ENCODE data around the gene KIAA1586. TPM values are rescaled to one million over a fixed set of nuclear protein-coding genes. Genes with fewer than 3 reads are reported as not detected.
"Not testable (repeated sequence)": the region's sequence is repeated elsewhere in the genome, so short reads cannot be mapped to it uniquely, and the experiment has no call there.

KIAA1586 gene
- total and polyA plus RNA-seq, 12 donors: 3.7 to 43.1 (median 15.8) TPM

DNA sequence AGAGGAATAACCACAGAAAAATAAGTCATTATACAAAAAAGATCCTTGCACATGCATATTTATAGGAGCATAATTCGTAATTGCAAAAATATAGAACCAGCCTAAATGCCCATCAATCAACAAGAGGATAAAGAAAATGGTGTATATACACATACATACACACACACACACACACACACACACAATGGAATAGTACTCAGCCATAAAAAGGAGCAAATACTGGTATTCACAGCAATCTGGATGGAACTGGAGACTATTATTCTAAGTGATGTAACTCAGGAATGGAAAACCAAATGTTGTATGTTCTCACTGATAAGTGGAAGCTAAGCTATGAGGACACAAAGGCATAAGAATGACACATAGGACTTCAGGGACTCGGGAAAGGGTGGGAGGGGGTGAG lies 1.9 kb upstream of the KIAA1586 start:
- H3K4me1 ChIP-seq (replicated peaks in 1 of 2): peaks cover 0 to 17% of the 10 kb centered on the region in 2 donors

DNA sequence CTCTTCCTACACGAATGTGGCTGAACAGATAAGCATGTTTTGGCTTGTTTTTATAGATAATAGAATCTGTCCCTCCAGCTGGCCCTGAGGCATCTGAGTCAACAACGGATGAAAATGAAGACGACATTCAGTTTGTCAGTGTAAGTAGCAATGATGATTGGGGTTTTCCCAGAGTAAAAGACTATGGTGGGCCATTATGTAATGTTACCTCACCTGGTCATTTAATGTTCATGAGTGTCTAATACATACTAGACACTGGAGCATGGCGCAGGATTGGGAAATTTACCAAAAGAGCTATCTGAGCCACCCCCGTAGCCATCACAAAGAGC lies 728 bp downstream of the KIAA1586 start:
- no CpG with 5 or more reads among the region's 5 CpGs for WGBS, 4 donors

More for the DNA sequence above, 1.9 kb upstream of the KIAA1586 start:
- no peak for TF ChIP-seq CTCF (IDR thresholded peaks at IDR 0.05)
- no peak for TF ChIP-seq POLR2A (IDR thresholded peaks at IDR 0.05)
- Histone ChIP-seq H3K4me3 (no peak overlapping the region), H3K27me3 (no peaks in the 10 kb centered on the region), H3K36me3 (replicated peaks in 1 of 2) (no peaks in the 10 kb centered on the region), H3K27ac (no peak overlapping the region), H3K9me3 (replicated peaks in 1 of 3) (no peaks in the 10 kb centered on the region)
- DNase-seq: no peak
- intact Hi-C loops (cut with DNase I): loop anchor here in 1 of 2 donors (10.0 kb wide), 1 partner anchor 270 kb away; the partner anchor contains the start of gene PRIM2
- WGBS, 4 donors: 89 to 94% (median 91%) methylated on average over 2 of the region's 2 CpGs

GRCh38 chr6:57047859-57048258 lies 1.4 kb downstream of the KIAA1586 start:
- H3K4me3 ChIP-seq: peak overlapping the region in 1 of 4 donors; percentile 11
- intact Hi-C loops (cut with DNase I): loop anchor here in 1 of 2 donors (10.0 kb wide), 1 partner anchor 267 kb away; the partner anchor contains the start of gene PRIM2
- WGBS, 4 donors: 87 to 95% (median 90%) methylated on average over 4 to 6 of the region's 6 CpGs
- DNase-seq; H3K9me3 ChIP-seq (replicated peaks in 1 of 3); H3K27me3 ChIP-seq; H3K27ac ChIP-seq: not testable (repeated sequence)
- peaks cover 0 to 22% of the 10 kb centered on the region in 2 donors for H3K4me1 ChIP-seq (replicated peaks in 1 of 2)
- H3K36me3 ChIP-seq (replicated peaks in 1 of 2): peaks cover 0 to 29% of the 10 kb centered on the region in 2 donors

More for the DNA sequence above, 728 bp downstream of the KIAA1586 start:
- not testable (repeated sequence) for H3K27me3 ChIP-seq; H3K4me3 ChIP-seq; H3K27ac ChIP-seq; DNase-seq; H3K9me3 ChIP-seq (replicated peaks in 1 of 3)
- Histone ChIP-seq H3K4me1 (replicated peaks in 1 of 2) (peaks cover 0 to 22% of the 10 kb centered on the region in 2 donors), H3K36me3 (replicated peaks in 1 of 2) (peaks cover 0 to 22% of the 10 kb centered on the region in 2 donors)
- intact Hi-C loops (cut with DNase I): loop anchor here in 1 of 2 donors (10.0 kb wide), 1 partner anchor 268 kb away; the partner anchor contains the start of gene PRIM2

GRCh38 chr6:57048577-57048976 lies 2.1 kb downstream of the KIAA1586 start:
- H3K4me1 ChIP-seq (replicated peaks in 1 of 2): peaks cover 0 to 22% of the 10 kb centered on the region in 2 donors
- TF ChIP-seq POLR2A (IDR thresholded peaks at IDR 0.05): no peak
- no peak for TF ChIP-seq CTCF (IDR thresholded peaks at IDR 0.05)
- WGBS, 4 donors: 75 to 78% (median 78%) methylated on average over 5 of the region's 5 CpGs
- H3K9me3 ChIP-seq (replicated peaks in 1 of 3): no peaks in the 10 kb centered on the region
- H3K27me3 ChIP-seq: no peaks in the 10 kb centered on the region
- DNase-seq: no peak
- intact Hi-C loops (cut with DNase I): loop anchor here in 1 of 2 donors (10.0 kb wide), 1 partner anchor 266 kb away; the partner anchor contains the start of gene PRIM2
- H3K36me3 ChIP-seq (replicated peaks in 1 of 2): peaks cover 0 to 36% of the 10 kb centered on the region in 2 donors
- no peak overlapping the region for H3K27ac ChIP-seq
- no peak overlapping the region for H3K4me3 ChIP-seq

- Histone ChIP-seq H3K9me3 (replicated peaks in 1 of 3) (no peaks in the 10 kb centered on the region), H3K27ac (no peak overlapping the region), H3K27me3 (no peaks in the 10 kb centered on the region), H3K4me1 (replicated peaks in 1 of 2) (no peaks in the 10 kb centered on the region), H3K36me3 (replicated peaks in 1 of 2) (peaks cover 0 to 7% of the 10 kb centered on the region in 2 donors), H3K4me3 (no peak overlapping the region)
- intact Hi-C loops (cut with DNase I): no loop called here
- TF ChIP-seq POLR2A (IDR thresholded peaks at IDR 0.05) (no peak), CTCF (IDR thresholded peaks at IDR 0.05) (no peak)
- no peak for DNase-seq
- 90 to 92% (median 92%) methylated on average over 3 of the region's 3 CpGs for WGBS, 4 donors
Observed at GRCh38 chr6:57063847-57064246, 17.4 kb downstream of the KIAA1586 start.

Data from adrenal gland (tissue), 12 donors.